ENCODE measurements around the gene USHBP1.
A peak's percentile ranks its signal among the peaks of the same experiment; 100 is the strongest.
"Not testable (repeated sequence)": the region's sequence is repeated elsewhere in the genome, so short reads cannot be mapped to it uniquely, and the experiment has no call there.

USHBP1 gene

GRCh38 chr19:17296273-17296672 is 31.7 kb upstream of the USHBP1 start:
- peaks cover 4% of the 10 kb centered on the region; the same call in 1 of the 2 replicates for H3K36me3 ChIP-seq (ENCODE audit: low read length)
- TF ChIP-seq EZH2phosphoT487 (conservative IDR thresholded peaks at IDR 0.05; ENCODE audit: low read length) (no peak), CTCF (IDR thresholded peaks at IDR 0.05; ENCODE audit: insufficient read depth, low read length, poor library complexity, severe bottlenecking) (no peak)
- no peaks in the 10 kb centered on the region for H3K9me2 ChIP-seq (replicated peaks; ENCODE audit: insufficient read depth, low read length)
- no peaks in the 10 kb centered on the region for H4K20me1 ChIP-seq (ENCODE audit: low read depth, low read length)
- H3F3A ChIP-seq (ENCODE audit: insufficient read depth): no peaks in the 10 kb centered on the region; the same call in 1 of the 2 replicates
- no peak overlapping the region for H3K4me2 ChIP-seq (ENCODE audit: low read depth, low read length, poor library complexity, severe bottlenecking)
- peaks cover 4% of the 10 kb centered on the region for H3K79me2 ChIP-seq (ENCODE audit: insufficient read depth, low read length)
- H2AFZ ChIP-seq (ENCODE audit: low read depth, low read length, severe bottlenecking): no peak overlapping the region
- no peaks in the 10 kb centered on the region for H3K9me3 ChIP-seq (ENCODE audit: insufficient read depth, low read length)
- no peak overlapping the region for H3K4me3 ChIP-seq (ENCODE audit: insufficient read depth, low read length, poor library complexity, severe bottlenecking)
- no peak overlapping the region for H3K9ac ChIP-seq (ENCODE audit: low read length)
- no peak overlapping the region for H3K27ac ChIP-seq (ENCODE audit: low read depth, low read length)
- H3K27me3 ChIP-seq (ENCODE audit: low read length): no peaks in the 10 kb centered on the region

GRCh38 chr19:17295551-17295950 is 31.0 kb upstream of the USHBP1 start:
- not testable (repeated sequence) for H3K4me3 ChIP-seq (ENCODE audit: insufficient read depth, low read length, poor library complexity, severe bottlenecking); H3K79me2 ChIP-seq (ENCODE audit: insufficient read depth, low read length); H3K9ac ChIP-seq (ENCODE audit: low read length); H2AFZ ChIP-seq (ENCODE audit: low read depth, low read length, severe bottlenecking); H3F3A ChIP-seq (ENCODE audit: insufficient read depth); H4K20me1 ChIP-seq (ENCODE audit: low read depth, low read length); H3K4me2 ChIP-seq (ENCODE audit: low read depth, low read length, poor library complexity, severe bottlenecking); H3K9me3 ChIP-seq (ENCODE audit: insufficient read depth, low read length); H3K9me2 ChIP-seq (replicated peaks; ENCODE audit: insufficient read depth, low read length); H3K27ac ChIP-seq (ENCODE audit: low read depth, low read length); H3K27me3 ChIP-seq (ENCODE audit: low read length); H3K36me3 ChIP-seq (ENCODE audit: low read length)

- Histone ChIP-seq H3K36me3 (ENCODE audit: low read length) (peaks cover 4% of the 10 kb centered on the region; the same call in 1 of the 2 replicates), H3K9me2 (replicated peaks; ENCODE audit: insufficient read depth, low read length) (no peaks in the 10 kb centered on the region), H2AFZ (ENCODE audit: low read depth, low read length, severe bottlenecking) (no peak overlapping the region), H3K9ac (ENCODE audit: low read length) (no peak overlapping the region), H3K4me3 (ENCODE audit: insufficient read depth, low read length, poor library complexity, severe bottlenecking) (no peak overlapping the region), H3K27me3 (ENCODE audit: low read length) (no peaks in the 10 kb centered on the region), H3K79me2 (ENCODE audit: insufficient read depth, low read length) (peaks cover 4% of the 10 kb centered on the region), H4K20me1 (ENCODE audit: low read depth, low read length) (no peaks in the 10 kb centered on the region), H3K9me3 (ENCODE audit: insufficient read depth, low read length) (no peaks in the 10 kb centered on the region), H3F3A (ENCODE audit: insufficient read depth) (peaks cover 4% of the 10 kb centered on the region; the same call in 1 of the 2 replicates), H3K4me2 (ENCODE audit: low read depth, low read length, poor library complexity, severe bottlenecking) (no peak overlapping the region), H3K27ac (ENCODE audit: low read depth, low read length) (no peak overlapping the region)
- TF ChIP-seq CTCF (IDR thresholded peaks at IDR 0.05; ENCODE audit: insufficient read depth, low read length, poor library complexity, severe bottlenecking) (no peak), EZH2phosphoT487 (conservative IDR thresholded peaks at IDR 0.05; ENCODE audit: low read length) (no peak)
These were observed 29.7 kb upstream of the USHBP1 start for GRCh38 chr19:17294051-17294891.

- H4K20me1 ChIP-seq (ENCODE audit: low read depth, low read length): no peaks in the 10 kb centered on the region
- H3K9ac ChIP-seq (ENCODE audit: low read length): no peak overlapping the region
- peaks cover 4% of the 10 kb centered on the region; the same call in 1 of the 2 replicates for H3K36me3 ChIP-seq (ENCODE audit: low read length)
- TF ChIP-seq EZH2phosphoT487 (conservative IDR thresholded peaks at IDR 0.05; ENCODE audit: low read length): no peak
- TF ChIP-seq CTCF (IDR thresholded peaks at IDR 0.05; ENCODE audit: insufficient read depth, low read length, poor library complexity, severe bottlenecking): no peak
- no peak overlapping the region for H3K27ac ChIP-seq (ENCODE audit: low read depth, low read length)
- no peak overlapping the region for H3K4me3 ChIP-seq (ENCODE audit: insufficient read depth, low read length, poor library complexity, severe bottlenecking)
- H2AFZ ChIP-seq (ENCODE audit: low read depth, low read length, severe bottlenecking): no peak overlapping the region
- no peaks in the 10 kb centered on the region for H3K9me2 ChIP-seq (replicated peaks; ENCODE audit: insufficient read depth, low read length)
- no peaks in the 10 kb centered on the region for H3K27me3 ChIP-seq (ENCODE audit: low read length)
- peak overlapping the region; percentile 71 for H3K4me2 ChIP-seq (ENCODE audit: low read depth, low read length, poor library complexity, severe bottlenecking)
- peaks cover 4% of the 10 kb centered on the region for H3K79me2 ChIP-seq (ENCODE audit: insufficient read depth, low read length)
- peaks cover 4% of the 10 kb centered on the region; the same call in 1 of the 2 replicates for H3F3A ChIP-seq (ENCODE audit: insufficient read depth)
- no peaks in the 10 kb centered on the region for H3K9me3 ChIP-seq (ENCODE audit: insufficient read depth, low read length)
These were observed 29.1 kb upstream of the USHBP1 start for GRCh38 chr19:17293605-17294004.
